ENCODE measurements around the gene HAUS6.

GRCh38 chr9:19104515-19105282, 2.0 kb upstream of the HAUS6 start:
- TF ChIP-seq CTCF (IDR thresholded peaks at IDR 0.05; ENCODE audit: low read length), result no peak
- TF ChIP-seq EZH2 (optimal IDR thresholded peaks at IDR 0.05; ENCODE audit: low read depth, low read length), result no peak
